HG03280 (cell line): Measurements from ENCODE around the gene APOBEC3B.
A peak's percentile ranks its signal among the peaks of the same experiment; 100 is the strongest.
"Not testable (repeated sequence)": the region's sequence is repeated elsewhere in the genome, so short reads cannot be mapped to it uniquely, and the experiment has no call there.

ENCODE experiments used
- ATAC-seq: cut with Tn5 transposase; IDR thresholded peaks from one replicate; pipeline ENCODE4 v1.9.1; 2021; ENCODE audit warnings: mild to moderate bottlenecking, moderate library complexity; ENCODE audit not compliant: unreplicated experiment

The APOBEC3B gene

GRCh38 chr22:38981992-38982927 is at the start of gene APOBEC3B:
Gene APOBEC3B, plus strand, starts transcription at chr22:38982347. Its CDS starts 107 bp downstream, at chr22:38982454.
- ATAC-seq: peak; percentile 45

- no peak for ATAC-seq
Measured at GRCh38 chr22:38935023-38935422, 47.1 kb upstream of the APOBEC3B start.

GRCh38 chr22:38935616-38936015 is 46.5 kb upstream of the APOBEC3B start:
- no peak for ATAC-seq

GRCh38 chr22:38936562-38936961 is 45.6 kb upstream of the APOBEC3B start:
- ATAC-seq: no peak

GRCh38 chr22:38937036-38937435 is 45.1 kb upstream of the APOBEC3B start:
- no peak for ATAC-seq

GRCh38 chr22:38937541-38937940 is 44.6 kb upstream of the APOBEC3B start:
- ATAC-seq: no peak

- ATAC-seq: no peak
Measured at GRCh38 chr22:38938221-38938620, 43.9 kb upstream of the APOBEC3B start.

- ATAC-seq: no peak
Measured at GRCh38 chr22:38938925-38939324, 43.2 kb upstream of the APOBEC3B start.

- ATAC-seq: no peak
Measured at GRCh38 chr22:38940811-38941384, 41.2 kb upstream of the APOBEC3B start.

GRCh38 chr22:38941488-38941987 is 40.6 kb upstream of the APOBEC3B start:
- peak; percentile 59 for ATAC-seq

- no peak for ATAC-seq
Measured at GRCh38 chr22:38942702-38943101, 39.4 kb upstream of the APOBEC3B start.

GRCh38 chr22:38943201-38943600 is 38.9 kb upstream of the APOBEC3B start:
- ATAC-seq: no peak

- ATAC-seq: no peak
Measured at GRCh38 chr22:38943882-38944281, 38.3 kb upstream of the APOBEC3B start.

GRCh38 chr22:38944653-38945052 is 37.5 kb upstream of the APOBEC3B start:
- ATAC-seq: no peak

- not testable (repeated sequence) for ATAC-seq
Measured at GRCh38 chr22:38945706-38946338, 36.3 kb upstream of the APOBEC3B start.

GRCh38 chr22:38946771-38947170 is 35.4 kb upstream of the APOBEC3B start:
- ATAC-seq: no peak

GRCh38 chr22:38947321-38948140 is 34.6 kb upstream of the APOBEC3B start:
- no peak for ATAC-seq

- no peak for ATAC-seq
Measured at GRCh38 chr22:38948181-38948940, 33.8 kb upstream of the APOBEC3B start.

GRCh38 chr22:38949889-38950405 is 32.2 kb upstream of the APOBEC3B start:
- no peak for ATAC-seq
